Measurements from ENCODE around the gene LRP1B. TPM values are rescaled to one million over a fixed set of nuclear protein-coding genes. Genes with fewer than 3 reads are reported as not detected.
A peak's percentile ranks its signal among the peaks of the same experiment; 100 is the strongest.

The LRP1B gene
- total and polyA plus RNA-seq, 5 donors from 2014 or later: not detected

DNA sequence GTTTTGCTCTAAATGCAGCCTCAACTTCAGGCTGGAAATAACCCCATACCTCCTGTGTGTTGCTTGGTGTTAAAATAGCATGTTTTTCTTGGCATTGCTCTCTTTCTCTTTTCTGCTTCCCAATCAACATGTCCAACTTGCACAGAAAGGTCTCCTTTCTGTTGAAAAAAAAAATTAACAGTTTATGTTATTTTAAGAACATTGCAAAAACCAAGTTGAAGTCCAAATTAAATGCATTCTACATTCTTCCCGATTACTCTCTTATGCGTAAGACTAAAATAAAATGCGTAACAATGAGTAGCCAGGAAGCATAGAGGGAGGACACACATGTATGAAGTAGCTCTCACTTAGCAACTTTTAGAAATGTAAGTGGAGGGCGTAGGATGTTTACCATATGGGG lies 1944.5 kb downstream of the LRP1B start:
- Histone ChIP-seq H3K36me3 (ENCODE audit: control insufficient read depth, insufficient read depth, low read length) (no peaks in the 10 kb centered on the region), H3K9me3 (ENCODE audit: control insufficient read depth in 2 of 2, low read length in 2 of 2) (peaks cover 0 to 9% of the 10 kb centered on the region in 2 experiments), H3K27ac (ENCODE audit: insufficient read depth, low read length, poor library complexity, severe bottlenecking) (no peak overlapping the region), H3K27me3 (ENCODE audit: control insufficient read depth, insufficient read depth, low read length) (no peaks in the 10 kb centered on the region), H3K4me3 (ENCODE audit: low read depth, low read length) (no peak overlapping the region), H3K4me1 (ENCODE audit: control insufficient read depth, insufficient read depth, low read length, poor library complexity, severe bottlenecking) (no peaks in the 10 kb centered on the region)
- H3K36me3 Mint-ChIP-seq: no peaks in the 10 kb centered on the region
- H3K4me3 Mint-ChIP-seq: no peak overlapping the region
- H3K27me3 Mint-ChIP-seq: no peaks in the 10 kb centered on the region
- H3K9me3 Mint-ChIP-seq: peaks cover 3 to 23% (median 6%) of the 10 kb centered on the region in 7 donors
- ATAC-seq (ENCODE audit: low read depth in 2 of 2) (no peak), DNase-seq (no peak)
- no peak overlapping the region for H3K27ac Mint-ChIP-seq
- H3K4me1 Mint-ChIP-seq: no peaks in the 10 kb centered on the region

DNA sequence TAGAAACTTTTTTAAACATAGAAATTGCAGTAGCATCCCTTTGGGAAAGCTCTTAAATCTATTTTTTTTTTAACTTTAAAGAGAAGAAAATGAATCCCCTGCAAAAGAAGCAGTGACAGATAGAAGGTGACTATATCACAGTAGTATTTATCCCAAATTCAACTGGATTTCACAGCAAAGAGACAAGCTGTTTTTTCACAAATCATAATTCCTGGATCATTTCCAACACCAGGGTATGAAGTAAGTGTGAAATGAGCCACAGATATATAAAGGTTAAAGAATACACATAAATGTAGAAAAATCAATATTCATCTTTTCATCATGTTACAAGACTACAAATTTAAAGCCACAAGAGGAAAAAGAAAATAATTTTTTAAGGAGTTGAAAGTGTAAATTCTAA lies 1945.7 kb downstream of the LRP1B start:
- Mint-ChIP-seq H3K9me3 (peaks cover 6 to 27% (median 7%) of the 10 kb centered on the region in 7 donors), H3K4me1 (no peaks in the 10 kb centered on the region), H3K27ac (no peak overlapping the region), H3K36me3 (no peaks in the 10 kb centered on the region), H3K27me3 (no peaks in the 10 kb centered on the region), H3K4me3 (no peak overlapping the region)
- DNase-seq (no peak), ATAC-seq (ENCODE audit: low read depth in 2 of 2) (no peak)
- Histone ChIP-seq H3K27ac (ENCODE audit: insufficient read depth, low read length, poor library complexity, severe bottlenecking) (no peak overlapping the region), H3K4me1 (ENCODE audit: control insufficient read depth, insufficient read depth, low read length, poor library complexity, severe bottlenecking) (no peaks in the 10 kb centered on the region), H3K27me3 (ENCODE audit: control insufficient read depth, insufficient read depth, low read length) (no peaks in the 10 kb centered on the region), H3K4me3 (ENCODE audit: low read depth, low read length) (no peak overlapping the region), H3K9me3 (ENCODE audit: control insufficient read depth in 2 of 2, low read length in 2 of 2) (peaks cover 0 to 9% of the 10 kb centered on the region in 2 experiments), H3K36me3 (ENCODE audit: control insufficient read depth, insufficient read depth, low read length) (no peaks in the 10 kb centered on the region)

GRCh38 chr2:140183056-140183765 lies 1947.6 kb downstream of the LRP1B start:
- Mint-ChIP-seq H3K27me3 (no peaks in the 10 kb centered on the region), H3K4me1 (no peaks in the 10 kb centered on the region), H3K4me3 (no peak overlapping the region), H3K36me3 (no peaks in the 10 kb centered on the region), H3K27ac (peak overlapping the region in 1 of 3 donors; percentile 48), H3K9me3 (peaks cover 6 to 21% (median 7%) of the 10 kb centered on the region in 7 donors)
- no peaks in the 10 kb centered on the region for H3K27me3 ChIP-seq (ENCODE audit: control insufficient read depth, insufficient read depth, low read length)
- H3K4me3 ChIP-seq (ENCODE audit: low read depth, low read length): no peak overlapping the region
- H3K36me3 ChIP-seq (ENCODE audit: control insufficient read depth, insufficient read depth, low read length): no peaks in the 10 kb centered on the region
- H3K27ac ChIP-seq (ENCODE audit: insufficient read depth, low read length, poor library complexity, severe bottlenecking): no peak overlapping the region
- no peak for DNase-seq
- no peak for ATAC-seq (ENCODE audit: low read depth in 2 of 2)
- H3K9me3 ChIP-seq (ENCODE audit: control insufficient read depth in 2 of 2, low read length in 2 of 2): peaks cover 0 to 9% of the 10 kb centered on the region in 2 experiments
- H3K4me1 ChIP-seq (ENCODE audit: control insufficient read depth, insufficient read depth, low read length, poor library complexity, severe bottlenecking): no peaks in the 10 kb centered on the region

All from CD4-positive, CD25-positive, alpha-beta regulatory T cell (primary cell).